HUDEP-2 (cell line): Measurements from ENCODE around the gene KIN.
"Not testable (repeated sequence)": the region's sequence is repeated elsewhere in the genome, so short reads cannot be mapped to it uniquely, and the experiment has no call there.

ENCODE experiments used
- DNase-seq, 76 experiments: peaks; one replicate each; lab custom pipeline; 2025; ENCODE audit not compliant: unreplicated experiment in 76 of 76; lab: John Stamatoyannopoulos, UW

Gene KIN

DNA sequence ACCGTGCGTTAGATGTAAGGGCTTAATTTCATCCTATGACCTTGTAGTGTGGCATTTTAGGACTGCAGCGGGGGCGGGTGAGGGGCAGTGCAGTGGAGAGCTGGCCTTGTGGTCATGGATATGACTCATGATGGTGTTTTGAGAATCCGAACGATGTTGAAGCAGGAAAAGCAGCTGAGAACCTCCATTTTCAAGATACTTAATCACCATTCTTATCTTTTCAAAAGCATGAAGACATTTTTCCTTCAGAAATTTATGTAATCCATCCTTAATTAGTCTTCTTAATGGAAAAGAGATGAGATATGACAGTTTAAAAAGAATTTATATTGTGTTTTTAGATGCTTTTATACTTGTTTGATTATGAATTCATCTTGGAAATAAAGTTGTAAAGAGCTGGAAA is 9.8 kb upstream of the KIN start:
- DNase-seq: peak in 35 of 76 experiments; percentile 1 to 73 (median 22)

DNA sequence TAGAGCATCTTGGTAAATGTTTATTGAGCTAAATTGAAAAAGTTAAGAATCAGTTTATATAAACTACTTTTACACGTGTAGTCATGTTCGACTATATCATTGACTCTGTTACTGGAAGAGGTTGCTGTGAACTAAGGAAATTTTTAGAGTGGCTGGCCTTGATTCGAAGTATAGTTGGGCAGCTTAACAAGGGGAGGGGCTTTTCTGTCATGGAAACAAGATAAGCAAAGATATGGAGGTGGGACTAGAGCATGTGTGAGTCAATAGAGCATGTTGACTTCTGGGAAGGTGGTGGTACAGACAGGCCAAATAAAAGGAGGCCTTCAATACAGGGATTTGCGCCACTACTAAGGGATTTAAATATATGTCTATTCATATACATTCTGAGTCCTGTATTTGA is 7.8 kb upstream of the KIN start:
- peak in 27 of 76 experiments; percentile 1 to 68 (median 27) for DNase-seq

DNA sequence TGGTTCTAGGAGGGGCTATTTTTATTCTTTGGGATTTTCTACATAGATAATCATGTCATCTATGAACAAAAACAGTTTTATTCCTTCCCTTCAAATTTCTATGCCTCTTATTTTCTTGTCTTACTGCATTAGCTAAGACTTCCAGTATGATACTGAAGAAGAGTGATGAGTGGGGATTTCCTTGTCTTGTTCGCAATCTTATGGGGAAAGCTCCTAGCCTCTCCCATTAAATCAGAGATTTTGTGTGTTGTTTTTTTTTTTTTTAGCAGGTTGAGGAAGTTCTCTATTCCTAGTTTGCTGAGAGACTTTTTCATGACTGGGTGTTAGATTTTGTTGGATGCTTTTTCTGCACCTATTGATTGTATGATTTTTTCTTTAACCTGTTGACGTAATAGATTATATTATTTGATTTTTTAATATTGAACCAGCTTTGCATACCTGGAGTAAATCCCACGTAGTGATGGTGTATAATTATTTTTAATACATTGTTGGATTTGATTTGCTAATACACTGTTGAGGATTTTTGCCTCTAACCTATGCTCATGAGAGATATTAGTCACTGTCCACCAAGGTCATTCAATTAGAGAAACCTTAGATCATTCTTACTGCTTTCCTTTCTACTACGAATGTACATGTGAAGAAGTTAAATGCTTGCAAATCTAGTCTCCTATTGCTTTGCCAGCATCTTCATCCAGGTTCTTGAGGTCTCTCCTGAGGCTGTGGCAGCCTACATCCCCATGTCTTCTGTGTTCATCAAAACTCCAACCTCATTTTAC is 6.6 kb upstream of the KIN start:
- DNase-seq: no peak

GRCh38 chr10:7792541-7792940 is 4.7 kb upstream of the KIN start:
- DNase-seq: no peak

GRCh38 chr10:7789390-7789789 is 1.6 kb upstream of the KIN start:
- peak in 73 of 76 experiments; percentile 6 to 86 (median 65) for DNase-seq

GRCh38 chr10:7788639-7789286 is 970 bp upstream of the KIN start:
- peak in 36 of 76 experiments; percentile 3 to 50 (median 26) for DNase-seq

GRCh38 chr10:7787150-7787856 is 490 bp downstream of the KIN start:
- DNase-seq: peak in 1 of 76 experiments; percentile 19

DNA sequence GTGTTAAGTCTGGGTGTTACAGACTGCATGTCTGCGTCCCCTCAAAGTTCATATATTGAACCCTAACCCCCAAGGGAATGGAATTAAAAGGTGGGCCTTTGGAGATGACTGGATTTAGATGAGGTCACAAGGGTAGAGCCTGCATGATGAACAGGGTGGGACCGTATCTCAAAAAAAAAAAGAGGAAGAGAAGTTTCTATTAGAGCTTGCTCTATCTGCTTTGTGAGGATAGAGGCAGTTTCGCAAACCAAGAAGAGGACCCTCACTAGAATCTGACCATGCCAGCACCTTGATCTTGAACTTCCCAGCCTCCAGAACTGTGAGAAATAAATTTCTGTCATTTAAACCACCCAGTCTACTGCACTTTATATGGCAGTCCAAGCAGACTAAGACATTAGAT is 1.4 kb downstream of the KIN start:
- DNase-seq: no peak

DNA sequence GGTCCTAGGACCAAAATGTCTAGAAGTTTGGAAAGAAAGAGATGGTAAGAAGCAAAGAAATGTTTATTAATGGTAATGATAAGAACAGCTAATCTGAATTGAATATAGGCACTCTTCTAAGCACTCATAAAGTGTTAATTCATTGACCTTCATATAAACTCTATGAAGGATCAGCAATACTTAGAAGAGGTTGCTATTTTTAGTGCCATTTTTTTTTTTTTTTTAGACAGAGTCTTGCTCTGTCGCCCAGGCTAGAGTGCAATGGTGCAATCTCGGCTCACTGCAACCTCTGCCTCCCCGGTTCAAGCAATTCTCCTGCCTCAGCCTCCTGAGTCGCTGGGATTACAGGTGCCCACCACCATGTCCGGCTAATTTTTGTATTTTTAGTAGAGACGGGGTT is 5.6 kb downstream of the KIN start:
- not testable (repeated sequence) for DNase-seq

DNA sequence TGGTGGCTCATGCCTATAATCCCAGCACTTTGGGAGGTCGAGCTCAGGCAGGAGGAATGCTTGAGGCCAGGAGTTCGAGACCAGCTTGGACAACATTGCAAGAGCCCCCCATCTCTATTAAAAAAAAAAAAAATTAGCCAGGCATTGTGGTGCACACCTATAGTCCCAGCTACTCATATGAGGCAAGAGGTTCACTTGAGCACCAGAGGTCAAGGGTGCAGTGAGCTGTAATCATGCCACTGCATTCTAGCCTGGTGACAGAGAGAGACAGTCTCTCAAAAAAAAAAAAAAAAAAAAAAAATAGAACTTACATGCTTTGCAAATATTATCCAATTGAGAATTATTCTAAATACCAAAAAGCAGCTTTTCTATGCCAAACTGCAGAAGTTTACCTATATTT is 11.0 kb downstream of the KIN start:
- DNase-seq: no peak

GRCh38 chr10:7773845-7774801 is 13.7 kb downstream of the KIN start:
- no peak for DNase-seq

DNA sequence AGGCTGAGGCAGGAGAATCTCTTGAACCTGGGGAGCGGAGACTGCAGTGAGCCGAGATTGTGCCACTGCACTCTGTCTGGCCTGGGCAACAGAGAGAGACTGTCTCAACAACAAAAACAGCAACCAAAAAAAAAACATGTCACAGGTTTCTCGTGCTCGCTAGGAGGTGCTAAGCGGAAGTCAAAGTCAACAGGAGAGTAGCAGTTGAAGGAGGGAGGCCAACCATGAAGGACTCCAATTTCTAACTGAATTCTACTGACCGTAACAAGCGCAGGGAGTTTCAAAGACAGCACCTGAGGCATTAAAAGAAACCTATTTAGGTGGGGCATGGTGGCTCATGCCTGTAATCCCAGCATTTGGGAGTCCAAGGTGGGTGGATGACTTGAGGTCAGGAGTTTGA is 19.4 kb downstream of the KIN start:
- DNase-seq: no peak

GRCh38 chr10:7767209-7767608 is 20.6 kb downstream of the KIN start:
- DNase-seq: no peak

DNA sequence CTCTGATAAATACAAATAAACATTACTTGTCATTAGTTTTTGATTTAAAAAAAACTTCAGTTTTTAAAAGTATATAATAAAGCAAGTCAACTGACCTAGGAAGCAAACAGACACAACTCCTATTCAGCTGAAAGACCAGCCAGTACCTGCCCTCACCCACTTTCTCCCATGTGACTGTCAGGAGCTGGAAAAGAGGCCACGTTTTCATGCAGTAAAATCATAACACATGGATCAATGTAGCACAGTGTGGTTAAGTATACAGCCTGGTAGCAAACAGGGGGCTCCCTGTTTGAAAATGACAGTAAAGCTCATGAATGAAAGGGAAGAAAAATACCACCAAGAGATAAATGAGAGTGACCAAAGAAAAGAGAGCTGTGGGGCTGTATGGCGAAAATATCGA is 21.6 kb downstream of the KIN start:
- no peak for DNase-seq

DNA sequence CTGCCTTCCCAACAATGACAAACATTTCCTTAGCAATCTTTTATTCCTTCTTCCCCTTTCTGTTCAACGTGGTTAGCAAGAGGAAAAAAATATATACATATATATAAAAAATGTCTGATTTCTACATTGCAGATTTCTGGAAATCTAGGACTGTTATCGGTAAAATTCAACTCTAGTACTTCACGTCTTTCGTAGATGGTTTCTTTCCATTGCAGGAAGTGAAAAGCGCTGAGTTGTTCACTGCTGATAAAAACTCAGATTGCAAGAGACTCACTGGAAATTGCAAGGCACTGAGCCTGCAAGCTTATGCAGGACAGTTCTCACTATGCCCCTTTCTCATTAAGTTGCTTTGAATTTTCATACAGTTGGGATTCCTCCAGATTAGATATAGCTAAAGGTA is 23.9 kb downstream of the KIN start:
- DNase-seq: no peak

DNA sequence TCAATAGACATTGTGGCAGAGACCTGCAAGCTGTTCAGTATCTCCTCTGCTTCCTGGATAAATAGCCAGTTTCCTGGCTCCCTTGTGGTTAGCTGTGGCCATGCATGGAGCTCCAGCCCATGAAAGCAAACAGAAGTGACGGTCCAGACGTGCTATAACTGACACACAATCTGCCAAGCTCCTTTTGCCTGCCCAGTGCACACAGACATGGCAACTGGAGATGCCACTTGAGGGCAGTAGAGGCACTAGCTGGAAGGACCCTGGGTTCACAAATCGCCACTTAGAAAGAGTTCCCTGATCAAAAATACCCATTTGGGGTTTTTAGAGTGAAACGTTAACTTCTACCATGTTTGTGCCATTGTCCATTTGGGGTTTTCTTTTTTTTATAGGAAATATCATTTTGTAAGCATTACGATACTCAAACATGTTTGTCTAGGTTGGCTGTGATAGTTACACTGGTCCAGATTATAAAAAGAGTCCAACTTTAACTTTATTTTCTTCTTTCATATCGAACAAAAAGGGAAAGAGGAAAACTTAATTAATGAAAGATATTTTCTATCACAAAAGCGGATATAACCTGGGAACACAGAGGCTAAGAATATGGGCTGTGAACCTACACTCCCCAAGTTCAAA is 31.3 kb downstream of the KIN start:
- DNase-seq: peak in 33 of 76 experiments; percentile 1 to 47 (median 11)

DNA sequence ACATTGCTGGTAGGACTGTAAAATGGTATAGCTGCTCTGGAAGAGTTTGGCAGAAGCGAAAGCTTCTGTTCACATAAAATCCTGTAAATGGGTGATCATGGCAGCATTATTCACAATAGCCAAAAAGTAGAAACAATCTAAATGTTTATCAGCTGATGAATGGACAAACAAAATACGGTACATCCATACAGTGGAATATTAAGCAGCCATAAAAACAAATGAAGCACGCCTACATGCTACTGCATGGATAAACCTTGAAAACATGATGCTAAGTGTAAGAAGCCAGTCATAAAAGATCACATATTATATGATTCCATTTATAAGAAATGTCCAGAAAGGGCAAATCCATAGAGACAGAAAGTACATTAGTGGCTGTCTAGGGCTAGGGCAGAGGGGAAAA is 32.7 kb downstream of the KIN start:
- no peak for DNase-seq

DNA sequence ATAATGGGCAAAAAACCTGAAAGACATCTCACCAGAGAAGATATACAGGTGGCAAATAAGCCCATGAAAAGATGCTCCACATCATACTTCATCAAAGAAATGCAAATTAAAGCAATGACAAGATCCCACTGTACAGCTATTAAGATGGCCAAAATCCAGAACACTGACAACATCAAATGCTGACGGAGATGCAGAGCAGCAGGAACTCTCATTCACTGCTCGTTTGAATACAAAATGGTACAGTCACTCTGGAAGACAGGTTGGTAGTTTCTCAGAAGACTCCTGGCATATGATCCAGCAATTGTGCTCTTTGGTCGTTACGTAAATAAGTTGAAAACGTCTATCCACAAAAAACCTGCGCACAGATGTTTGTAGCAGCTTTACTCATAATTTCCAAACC is 35.5 kb downstream of the KIN start:
- DNase-seq: no peak

DNA sequence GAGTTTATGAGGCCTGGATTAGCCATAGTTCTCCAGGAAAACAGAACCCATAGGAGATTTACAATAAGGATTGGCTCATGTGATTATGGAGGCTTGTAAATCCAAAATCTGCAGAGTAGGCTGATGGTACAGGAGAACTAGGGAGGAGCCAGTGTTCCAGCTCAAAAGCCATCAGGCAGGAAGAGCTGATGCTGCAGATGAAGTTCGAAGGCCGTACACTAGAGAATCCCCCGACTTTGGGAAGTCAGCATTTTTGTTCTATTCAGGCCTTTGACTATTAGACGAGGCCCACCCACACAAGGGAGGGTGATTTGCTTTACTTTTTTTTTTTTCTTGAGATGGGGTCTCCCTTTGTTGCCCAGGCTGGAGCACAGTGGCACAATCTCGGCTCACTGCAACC is 37.6 kb downstream of the KIN start:
- DNase-seq: no peak

DNA sequence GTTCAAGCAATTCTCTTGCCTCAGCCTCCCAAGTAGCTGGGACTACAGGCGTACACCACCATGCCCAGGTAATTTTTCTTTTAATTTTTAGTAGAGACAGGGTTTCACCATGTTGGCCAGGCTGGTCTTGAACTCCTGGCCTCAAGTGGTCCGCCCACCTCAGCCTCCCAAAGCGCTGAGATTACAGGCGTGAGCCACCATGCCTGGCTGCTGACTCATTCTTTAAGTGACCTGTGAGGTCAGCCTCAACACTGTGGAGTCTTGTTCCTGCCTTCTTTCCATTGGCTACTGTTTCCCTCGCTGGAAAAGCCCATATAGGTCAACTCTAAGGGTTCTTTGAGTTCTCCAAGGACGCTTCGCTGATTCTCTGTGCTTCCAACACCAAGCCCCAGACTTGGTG is 39.2 kb downstream of the KIN start:
- not testable (repeated sequence) for DNase-seq
